Nephron progenitor cell (in vitro differentiated cells): ENCODE results near the gene CLK3.

Source experiments
- DNase-seq: peaks from one replicate; pipeline ENCODE4 v3.0.0; 2021
- H3K27ac Mint-ChIP-seq: 2 replicates; pipeline ENCODE4 v1.8.0; 2021; ENCODE audit warnings: mild to moderate bottlenecking, moderate library complexity, mixed read lengths
- H3K27me3 Mint-ChIP-seq: 2 replicates; pipeline ENCODE4 v1.8.0; 2021; ENCODE audit warnings: mild to moderate bottlenecking, low read depth, mixed read lengths; ENCODE audit not compliant: poor library complexity
- H3K36me3 Mint-ChIP-seq: 2 replicates; pipeline ENCODE4 v1.8.0; 2021; ENCODE audit warnings: low read depth, mixed read lengths
- H3K4me1 Mint-ChIP-seq: 2 replicates; pipeline ENCODE4 v1.8.0; 2021; ENCODE audit warnings: mixed read lengths
- H3K4me3 Mint-ChIP-seq: 2 replicates; pipeline ENCODE4 v1.8.0; 2021; ENCODE audit warnings: mild to moderate bottlenecking, moderate library complexity, mixed read lengths
- H3K9me3 Mint-ChIP-seq: 2 replicates; pipeline ENCODE4 v1.8.0; 2021; ENCODE audit warnings: mild to moderate bottlenecking, moderate library complexity, mixed read lengths
- TF ChIP-seq, protein P1 (sequence below): fragments of 200-600 bp; sonication (generic); IDR thresholded peaks from 2 replicates; pipeline ENCODE4 v1.5.0; 2021; ENCODE audit warnings: antibody characterized with exemption

Gene CLK3

GRCh38 chr15:74615508-74616365 lies at the start of gene CLK3:
CLK3 (plus strand) TSS chr15:74615836; CDS start chr15:74619197, 3,361 bp downstream.
- Mint-ChIP-seq H3K27me3 (peaks cover 2% of the 10 kb centered on the region), H3K36me3 (peaks cover 12% of the 10 kb centered on the region), H3K9me3 (no peaks in the 10 kb centered on the region), H3K4me1 (peaks cover 48% of the 10 kb centered on the region), H3K4me3 (peak within 1 kb of the TSS; percentile 91), H3K27ac (peak within 1 kb of the TSS; percentile 96)
- TF ChIP-seq, protein P1, sequence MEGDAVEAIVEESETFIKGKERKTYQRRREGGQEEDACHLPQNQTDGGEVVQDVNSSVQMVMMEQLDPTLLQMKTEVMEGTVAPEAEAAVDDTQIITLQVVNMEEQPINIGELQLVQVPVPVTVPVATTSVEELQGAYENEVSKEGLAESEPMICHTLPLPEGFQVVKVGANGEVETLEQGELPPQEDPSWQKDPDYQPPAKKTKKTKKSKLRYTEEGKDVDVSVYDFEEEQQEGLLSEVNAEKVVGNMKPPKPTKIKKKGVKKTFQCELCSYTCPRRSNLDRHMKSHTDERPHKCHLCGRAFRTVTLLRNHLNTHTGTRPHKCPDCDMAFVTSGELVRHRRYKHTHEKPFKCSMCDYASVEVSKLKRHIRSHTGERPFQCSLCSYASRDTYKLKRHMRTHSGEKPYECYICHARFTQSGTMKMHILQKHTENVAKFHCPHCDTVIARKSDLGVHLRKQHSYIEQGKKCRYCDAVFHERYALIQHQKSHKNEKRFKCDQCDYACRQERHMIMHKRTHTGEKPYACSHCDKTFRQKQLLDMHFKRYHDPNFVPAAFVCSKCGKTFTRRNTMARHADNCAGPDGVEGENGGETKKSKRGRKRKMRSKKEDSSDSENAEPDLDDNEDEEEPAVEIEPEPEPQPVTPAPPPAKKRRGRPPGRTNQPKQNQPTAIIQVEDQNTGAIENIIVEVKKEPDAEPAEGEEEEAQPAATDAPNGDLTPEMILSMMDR = no peak
- DNase-seq = peak; percentile 98

GRCh38 chr15:74568594-74568993 lies 47.0 kb upstream of the CLK3 start:
- Mint-ChIP-seq H3K9me3 (no peaks in the 10 kb centered on the region), H3K27ac (peak overlapping the region; percentile 78), H3K36me3 (peaks cover 55% of the 10 kb centered on the region), H3K4me1 (peaks cover 67% of the 10 kb centered on the region), H3K27me3 (peaks cover 20% of the 10 kb centered on the region), H3K4me3 (no peak overlapping the region)
- TF ChIP-seq, protein P1 = no peak
- no peak for DNase-seq

- no peaks in the 10 kb centered on the region for H3K9me3 Mint-ChIP-seq
- peak overlapping the region; percentile 86 for H3K27ac Mint-ChIP-seq
- TF ChIP-seq, protein P1 = no peak
- no peak overlapping the region for H3K4me3 Mint-ChIP-seq
- H3K4me1 Mint-ChIP-seq = peaks cover 68% of the 10 kb centered on the region
- H3K36me3 Mint-ChIP-seq = peaks cover 56% of the 10 kb centered on the region
- DNase-seq = no peak
- H3K27me3 Mint-ChIP-seq = peaks cover 20% of the 10 kb centered on the region
These were observed 45.9 kb upstream of the CLK3 start for GRCh38 chr15:74569731-74570070.

DNA sequence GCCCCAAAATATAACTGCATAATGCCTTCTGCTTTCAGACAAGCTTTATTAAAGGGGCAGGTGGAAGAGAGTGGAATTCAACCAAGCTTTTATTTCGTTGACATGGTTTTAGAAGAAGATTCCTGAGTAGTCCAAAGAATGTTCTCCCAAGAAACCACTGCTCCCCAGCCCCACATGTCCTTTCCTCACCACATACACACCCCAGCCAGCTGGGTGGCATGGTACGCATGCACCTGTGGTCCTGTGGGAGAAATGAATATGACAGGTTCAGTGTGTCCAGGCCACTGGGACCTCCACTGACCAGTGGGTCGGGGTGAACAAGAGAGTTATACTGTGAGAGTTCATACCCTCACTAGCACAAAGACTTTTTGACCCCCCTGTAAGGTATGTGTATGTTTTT lies 44.4 kb upstream of the CLK3 start:
- Mint-ChIP-seq H3K4me3 (no peak overlapping the region), H3K4me1 (peaks cover 68% of the 10 kb centered on the region), H3K9me3 (no peaks in the 10 kb centered on the region), H3K27me3 (peaks cover 18% of the 10 kb centered on the region), H3K36me3 (peaks cover 64% of the 10 kb centered on the region), H3K27ac (no peak overlapping the region)
- no peak for DNase-seq
- TF ChIP-seq, protein P1 = no peak

DNA sequence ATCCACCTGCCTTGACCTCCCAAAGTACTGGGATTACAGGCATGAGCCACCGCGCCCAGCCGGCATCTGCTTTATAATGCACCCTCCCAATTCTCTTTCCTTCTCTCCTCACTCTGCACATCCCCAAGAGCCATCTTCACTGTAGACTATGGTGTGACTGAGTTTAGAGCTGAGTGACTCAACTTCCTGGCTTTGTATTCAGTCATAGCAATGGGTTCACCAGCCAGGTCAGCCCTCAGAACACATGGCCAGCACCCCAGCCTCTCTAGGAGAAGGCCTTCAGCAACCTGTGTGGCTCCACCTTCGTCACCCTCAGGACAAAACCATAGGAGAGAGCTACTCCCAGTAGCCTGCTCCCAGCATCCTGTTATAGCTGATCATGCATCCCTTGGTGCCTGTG lies 41.6 kb upstream of the CLK3 start:
- Mint-ChIP-seq H3K27ac (peak overlapping the region; percentile 59), H3K4me1 (peaks cover 49% of the 10 kb centered on the region), H3K36me3 (peaks cover 81% of the 10 kb centered on the region), H3K27me3 (peaks cover 18% of the 10 kb centered on the region), H3K9me3 (no peaks in the 10 kb centered on the region), H3K4me3 (no peak overlapping the region)
- TF ChIP-seq, protein P1 = no peak
- no peak for DNase-seq
